ENCODE data around the gene SP140.
"Not testable (repeated sequence)": the region's sequence is repeated elsewhere in the genome, so short reads cannot be mapped to it uniquely, and the experiment has no call there.

The SP140 gene

GRCh38 chr2:230325316-230326243, 100.0 kb downstream of the SP140 start:
- DNase-seq (ENCODE audit: low read depth in 2 of 2): no peak

- peak; percentile 59 to 61 for DNase-seq (ENCODE audit: low read depth in 2 of 2)
Measured at GRCh38 chr2:230326453-230327417, 101.2 kb downstream of the SP140 start, which contains the start of gene SP140L. SP140L (plus strand) TSS chr2:230327193; CDS start chr2:230327270, 77 bp downstream.

GRCh38 chr2:230327418-230328154, 102.0 kb downstream of the SP140 start:
- DNase-seq (ENCODE audit: low read depth in 2 of 2): no peak

GRCh38 chr2:230328155-230328458, 102.6 kb downstream of the SP140 start:
- no peak for DNase-seq (ENCODE audit: low read depth in 2 of 2)

GRCh38 chr2:230329946-230330605, 104.5 kb downstream of the SP140 start:
- no peak for DNase-seq (ENCODE audit: low read depth in 2 of 2)

- no peak for DNase-seq (ENCODE audit: low read depth in 2 of 2)
Measured at GRCh38 chr2:230330725-230331124, 105.2 kb downstream of the SP140 start.

- no peak for DNase-seq (ENCODE audit: low read depth in 2 of 2)
Measured at GRCh38 chr2:230335461-230335863, 109.9 kb downstream of the SP140 start.

- no peak for DNase-seq (ENCODE audit: low read depth in 2 of 2)
Measured at GRCh38 chr2:230335864-230336506, 110.4 kb downstream of the SP140 start.

- DNase-seq (ENCODE audit: low read depth in 2 of 2): not testable (repeated sequence)
Measured at GRCh38 chr2:230341936-230342528, 116.5 kb downstream of the SP140 start.

- not testable (repeated sequence) for DNase-seq (ENCODE audit: low read depth in 2 of 2)
Measured at GRCh38 chr2:230343041-230343624, 117.6 kb downstream of the SP140 start.

GRCh38 chr2:230343747-230344146, 118.2 kb downstream of the SP140 start:
- DNase-seq (ENCODE audit: low read depth in 2 of 2): no peak

GRCh38 chr2:230346465-230346864, 120.9 kb downstream of the SP140 start:
- DNase-seq (ENCODE audit: low read depth in 2 of 2): no peak

- DNase-seq (ENCODE audit: low read depth in 2 of 2): no peak
Measured at GRCh38 chr2:230346921-230347533, 121.5 kb downstream of the SP140 start.

GRCh38 chr2:230347659-230348305, 122.2 kb downstream of the SP140 start:
- no peak for DNase-seq (ENCODE audit: low read depth in 2 of 2)

- DNase-seq (ENCODE audit: low read depth in 2 of 2): no peak
Measured at GRCh38 chr2:230348787-230349186, 123.3 kb downstream of the SP140 start.

GRCh38 chr2:230356084-230356483, 130.5 kb downstream of the SP140 start:
- DNase-seq (ENCODE audit: low read depth in 2 of 2): no peak

- DNase-seq (ENCODE audit: low read depth in 2 of 2): no peak
Measured at GRCh38 chr2:230358305-230358704, 132.8 kb downstream of the SP140 start.

GRCh38 chr2:230360028-230360427, 134.5 kb downstream of the SP140 start:
- DNase-seq (ENCODE audit: low read depth in 2 of 2): no peak
